Liver (tissue), 9 donors: ENCODE data around the gene COPB2. TPM values are rescaled to one million over a fixed set of nuclear protein-coding genes. Genes with fewer than 3 reads are reported as not detected.

Source experiments
- DNase-seq: peaks from one replicate; pipeline ENCODE4 v3.0.0-alpha.2; 2017; ENCODE audit warnings: low spot score
- H3K27ac ChIP-seq, 2 donors: one replicate each; pipeline ENCODE4 v1.7.0; 2013; ENCODE audit warnings: inconsistent platforms in 2 of 2, low read length in 2 of 2, control low read depth in 1 of 2, low read depth in 1 of 2, mild to moderate bottlenecking in 1 of 2
- H3K27me3 ChIP-seq, 4 donors: one replicate each; pipeline versions ENCODE4 v1.6.1 to v1.7.0; 2013; ENCODE audit warnings: low read length in 3 of 4, inconsistent platforms in 1 of 4, mild to moderate bottlenecking in 1 of 4, moderate library complexity in 1 of 4; ENCODE audit not compliant: control insufficient read depth in 4 of 4, insufficient read depth in 4 of 4
- H3K36me3 ChIP-seq, 4 donors: one replicate each; pipeline versions ENCODE4 v1.6.1 to v1.7.0; 2013; ENCODE audit warnings: low read length in 3 of 4, mild to moderate bottlenecking in 3 of 4, low read depth in 1 of 4, moderate library complexity in 1 of 4; ENCODE audit not compliant: control insufficient read depth in 4 of 4, insufficient read depth in 3 of 4
- H3K4me1 ChIP-seq, 4 donors: one replicate each; pipeline versions ENCODE4 v1.6.1 to v1.7.0; 2013; ENCODE audit warnings: low read length in 3 of 4, mild to moderate bottlenecking in 3 of 4, moderate library complexity in 1 of 4; ENCODE audit not compliant: control insufficient read depth in 4 of 4, insufficient read depth in 4 of 4
- H3K4me3 ChIP-seq, 3 donors: one replicate each; pipeline versions ENCODE4 v1.6.1 to v1.7.0; 2013; ENCODE audit warnings: low read length in 3 of 3, control low read depth in 1 of 3, low read depth in 1 of 3, mild to moderate bottlenecking in 1 of 3
- H3K9ac ChIP-seq, 2 donors: one replicate each; pipeline ENCODE4 v1.7.0; 2013; ENCODE audit warnings: low read length in 2 of 2, mild to moderate bottlenecking in 2 of 2, moderate library complexity in 2 of 2, control low read depth in 1 of 2, low read depth in 1 of 2
- H3K9me3 ChIP-seq, 4 donors: one replicate each; pipeline versions ENCODE4 v1.6.1 to v1.7.0; 2013; ENCODE audit warnings: low read length in 3 of 4; ENCODE audit not compliant: control insufficient read depth in 4 of 4
- EGR1 ChIP-seq, 2 donors: IDR thresholded peaks; 2 replicates each; pipeline ENCODE4 v1.6.1; 2016 to 2018; ENCODE audit warnings: antibody characterized with exemption in 2 of 2, low read depth in 2 of 2
- FOXA1 ChIP-seq: IDR thresholded peaks from 2 replicates; pipeline ENCODE4 v1.6.1; 2016; ENCODE audit warnings: antibody characterized with exemption
- FOXA2 ChIP-seq: IDR thresholded peaks from 2 replicates; pipeline ENCODE4 v1.6.1; 2016; ENCODE audit warnings: antibody characterized with exemption
- GABPA ChIP-seq, 2 donors: IDR thresholded peaks in 1 of 2; conservative IDR thresholded peaks in 1 of 2; 2 replicates each; pipeline ENCODE4 v1.6.1; 2016; ENCODE audit warnings: antibody characterized with exemption in 2 of 2, mild to moderate bottlenecking in 1 of 2, moderate library complexity in 1 of 2
- HNF4A ChIP-seq, 2 donors: conservative IDR thresholded peaks; 2 replicates each; pipeline ENCODE4 v1.6.1; 2016; ENCODE audit warnings: antibody characterized with exemption in 2 of 2, mild to moderate bottlenecking in 2 of 2
- HNF4G ChIP-seq: IDR thresholded peaks from 2 replicates; pipeline ENCODE4 v1.6.1; 2016; ENCODE audit warnings: antibody characterized with exemption
- JUND ChIP-seq, 2 donors: IDR thresholded peaks; 2 replicates each; pipeline ENCODE4 v1.6.1; 2016; ENCODE audit warnings: antibody characterized with exemption in 2 of 2
- NR2F2 ChIP-seq: IDR thresholded peaks from 2 replicates; pipeline ENCODE4 v1.6.1; 2016; ENCODE audit warnings: antibody characterized with exemption
- RAD21 ChIP-seq, 2 donors: IDR thresholded peaks; 2 replicates each; pipeline ENCODE4 v1.6.1; 2016; ENCODE audit warnings: antibody characterized with exemption in 2 of 2, mild to moderate bottlenecking in 2 of 2
- REST ChIP-seq: IDR thresholded peaks from 2 replicates; pipeline ENCODE4 v1.6.1; 2016; ENCODE audit warnings: antibody characterized with exemption, mild to moderate bottlenecking
- RXRA ChIP-seq, 2 donors: IDR thresholded peaks; 2 replicates each; pipeline ENCODE4 v1.6.1; 2017 to 2018; ENCODE audit warnings: antibody characterized with exemption in 2 of 2, mild to moderate bottlenecking in 1 of 2
- SP1 ChIP-seq: IDR thresholded peaks from 2 replicates; pipeline ENCODE4 v1.6.1; 2018; ENCODE audit warnings: antibody characterized with exemption, mild to moderate bottlenecking
- TAF1 ChIP-seq: conservative IDR thresholded peaks from 2 replicates; pipeline ENCODE4 v1.6.1; 2016; ENCODE audit warnings: antibody characterized with exemption, mild to moderate bottlenecking
- YY1 ChIP-seq: IDR thresholded peaks from 2 replicates; pipeline ENCODE4 v1.6.1; 2016; ENCODE audit warnings: antibody characterized with exemption, mild to moderate bottlenecking
- WGBS: extraction: QIAGEN DNeasy Blood & Tissue Kit; methylation state at CpG from one replicate; pipeline ENCODE4 v1.1.7; 2013; 5-methylcytosine and 5-hydroxymethylcytosine counted together
- polyA plus RNA-seq, 2 donors: library from polyadenylated mRNA; stranded (reverse) in 1 of 2; unstranded in 1 of 2; fragments of 200-250 nt in 1 of 2; fragments of >200 nt in 1 of 2; fragmentation: Nextera tagmentation in 1 of 2; extraction: Ambion mirVana in 1 of 2; gene quantifications; one replicate each; pipeline versions ENCODE4 v1.2.1 to v1.2.3, GENCODE V29; 2013 to 2015
- total RNA-seq, 2 donors: library from RNA; depleted of rRNA; stranded (reverse); fragments of >200 nt; gene quantifications; one replicate each; pipeline ENCODE4 v1.2.3, GENCODE V29; 2014
- TF ChIP-seq, protein P1 (sequence below): IDR thresholded peaks from 2 replicates; pipeline ENCODE4 v1.6.1; 2016; ENCODE audit warnings: antibody characterized with exemption
- TF ChIP-seq, protein P2 (sequence below): IDR thresholded peaks from 2 replicates; pipeline ENCODE4 v1.6.1; 2016; ENCODE audit warnings: antibody characterized with exemption
- TF ChIP-seq, protein P3 (sequence below): fragments of 150-350 bp; IDR thresholded peaks from 2 replicates; pipeline ENCODE4 v1.5.1; 2017; ENCODE audit warnings: improper control_type of control experiment, low read depth, low read length; ENCODE audit not compliant: missing input control
- TF ChIP-seq, protein P4 (sequence below): IDR thresholded peaks from 2 replicates; pipeline ENCODE4 v1.6.1; 2016; ENCODE audit warnings: antibody characterized with exemption
- donor health status: healthy.
- donor health status: healthy.
- donor health status: healthy.
- donor health status: healthy.
- donor health status: healthy.

COPB2 gene
- total and polyA plus RNA-seq, 4 donors = 45.4 to 145 (median 72.0) TPM

GRCh38 chr3:139311557-139311956, 77.9 kb downstream of the COPB2 start:
- H3K4me3 ChIP-seq = no peak overlapping the region
- 79% methylated on average over 1 of the region's 1 CpG for WGBS
- H3K9ac ChIP-seq = no peak overlapping the region
- DNase-seq = no peak
- no peaks in the 10 kb centered on the region for H3K27me3 ChIP-seq
- H3K9me3 ChIP-seq = no peaks in the 10 kb centered on the region
- H3K36me3 ChIP-seq = no peaks in the 10 kb centered on the region
- TF ChIP-seq HNF4A (conservative IDR thresholded peaks at IDR 0.05) = no peak
- no peak for TF ChIP-seq RXRA (IDR thresholded peaks at IDR 0.05)
- TF ChIP-seq JUND (IDR thresholded peaks at IDR 0.05) = no peak
- TF ChIP-seq EGR1 (IDR thresholded peaks at IDR 0.05; ENCODE audit: low read depth in 2 of 2) = no peak
- TF ChIP-seq REST = no peak
- TF ChIP-seq NR2F2 = no peak
- no peak for TF ChIP-seq SP1
- no peak for TF ChIP-seq YY1
- no peak for TF ChIP-seq HNF4G
- TF ChIP-seq, protein P1, sequence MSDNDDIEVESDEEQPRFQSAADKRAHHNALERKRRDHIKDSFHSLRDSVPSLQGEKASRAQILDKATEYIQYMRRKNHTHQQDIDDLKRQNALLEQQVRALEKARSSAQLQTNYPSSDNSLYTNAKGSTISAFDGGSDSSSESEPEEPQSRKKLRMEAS = no peak
- TF ChIP-seq TAF1 = no peak
- TF ChIP-seq, protein P2, sequence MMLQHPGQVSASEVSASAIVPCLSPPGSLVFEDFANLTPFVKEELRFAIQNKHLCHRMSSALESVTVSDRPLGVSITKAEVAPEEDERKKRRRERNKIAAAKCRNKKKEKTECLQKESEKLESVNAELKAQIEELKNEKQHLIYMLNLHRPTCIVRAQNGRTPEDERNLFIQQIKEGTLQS = no peak
- TF ChIP-seq, protein P3, sequence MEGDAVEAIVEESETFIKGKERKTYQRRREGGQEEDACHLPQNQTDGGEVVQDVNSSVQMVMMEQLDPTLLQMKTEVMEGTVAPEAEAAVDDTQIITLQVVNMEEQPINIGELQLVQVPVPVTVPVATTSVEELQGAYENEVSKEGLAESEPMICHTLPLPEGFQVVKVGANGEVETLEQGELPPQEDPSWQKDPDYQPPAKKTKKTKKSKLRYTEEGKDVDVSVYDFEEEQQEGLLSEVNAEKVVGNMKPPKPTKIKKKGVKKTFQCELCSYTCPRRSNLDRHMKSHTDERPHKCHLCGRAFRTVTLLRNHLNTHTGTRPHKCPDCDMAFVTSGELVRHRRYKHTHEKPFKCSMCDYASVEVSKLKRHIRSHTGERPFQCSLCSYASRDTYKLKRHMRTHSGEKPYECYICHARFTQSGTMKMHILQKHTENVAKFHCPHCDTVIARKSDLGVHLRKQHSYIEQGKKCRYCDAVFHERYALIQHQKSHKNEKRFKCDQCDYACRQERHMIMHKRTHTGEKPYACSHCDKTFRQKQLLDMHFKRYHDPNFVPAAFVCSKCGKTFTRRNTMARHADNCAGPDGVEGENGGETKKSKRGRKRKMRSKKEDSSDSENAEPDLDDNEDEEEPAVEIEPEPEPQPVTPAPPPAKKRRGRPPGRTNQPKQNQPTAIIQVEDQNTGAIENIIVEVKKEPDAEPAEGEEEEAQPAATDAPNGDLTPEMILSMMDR = no peak
- TF ChIP-seq FOXA1 = no peak
- TF ChIP-seq FOXA2 = no peak
- TF ChIP-seq GABPA (IDR thresholded peaks at IDR 0.05 in 1 of 2, conservative IDR thresholded peaks at IDR 0.05 in 1 of 2) = no peak
- TF ChIP-seq, protein P4, sequence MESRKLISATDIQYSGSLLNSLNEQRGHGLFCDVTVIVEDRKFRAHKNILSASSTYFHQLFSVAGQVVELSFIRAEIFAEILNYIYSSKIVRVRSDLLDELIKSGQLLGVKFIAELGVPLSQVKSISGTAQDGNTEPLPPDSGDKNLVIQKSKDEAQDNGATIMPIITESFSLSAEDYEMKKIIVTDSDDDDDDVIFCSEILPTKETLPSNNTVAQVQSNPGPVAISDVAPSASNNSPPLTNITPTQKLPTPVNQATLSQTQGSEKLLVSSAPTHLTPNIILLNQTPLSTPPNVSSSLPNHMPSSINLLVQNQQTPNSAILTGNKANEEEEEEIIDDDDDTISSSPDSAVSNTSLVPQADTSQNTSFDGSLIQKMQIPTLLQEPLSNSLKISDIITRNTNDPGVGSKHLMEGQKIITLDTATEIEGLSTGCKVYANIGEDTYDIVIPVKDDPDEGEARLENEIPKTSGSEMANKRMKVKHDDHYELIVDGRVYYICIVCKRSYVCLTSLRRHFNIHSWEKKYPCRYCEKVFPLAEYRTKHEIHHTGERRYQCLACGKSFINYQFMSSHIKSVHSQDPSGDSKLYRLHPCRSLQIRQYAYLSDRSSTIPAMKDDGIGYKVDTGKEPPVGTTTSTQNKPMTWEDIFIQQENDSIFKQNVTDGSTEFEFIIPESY = no peak
- no peak for TF ChIP-seq RAD21 (IDR thresholded peaks at IDR 0.05)
- no peak overlapping the region for H3K27ac ChIP-seq
- H3K4me1 ChIP-seq = no peaks in the 10 kb centered on the region
